Activated CD4-positive, alpha-beta T cell treated with anti-CD3 and anti-CD28 coated beads, Interleukin-2, amount 50 U/mL, for 16 hours (primary cell): ENCODE measurements around the gene ZBTB20.

Source experiments
- DNase-seq: peaks from one replicate; pipeline ENCODE4 v3.0.0-alpha.2; 2020

Gene ZBTB20

DNA sequence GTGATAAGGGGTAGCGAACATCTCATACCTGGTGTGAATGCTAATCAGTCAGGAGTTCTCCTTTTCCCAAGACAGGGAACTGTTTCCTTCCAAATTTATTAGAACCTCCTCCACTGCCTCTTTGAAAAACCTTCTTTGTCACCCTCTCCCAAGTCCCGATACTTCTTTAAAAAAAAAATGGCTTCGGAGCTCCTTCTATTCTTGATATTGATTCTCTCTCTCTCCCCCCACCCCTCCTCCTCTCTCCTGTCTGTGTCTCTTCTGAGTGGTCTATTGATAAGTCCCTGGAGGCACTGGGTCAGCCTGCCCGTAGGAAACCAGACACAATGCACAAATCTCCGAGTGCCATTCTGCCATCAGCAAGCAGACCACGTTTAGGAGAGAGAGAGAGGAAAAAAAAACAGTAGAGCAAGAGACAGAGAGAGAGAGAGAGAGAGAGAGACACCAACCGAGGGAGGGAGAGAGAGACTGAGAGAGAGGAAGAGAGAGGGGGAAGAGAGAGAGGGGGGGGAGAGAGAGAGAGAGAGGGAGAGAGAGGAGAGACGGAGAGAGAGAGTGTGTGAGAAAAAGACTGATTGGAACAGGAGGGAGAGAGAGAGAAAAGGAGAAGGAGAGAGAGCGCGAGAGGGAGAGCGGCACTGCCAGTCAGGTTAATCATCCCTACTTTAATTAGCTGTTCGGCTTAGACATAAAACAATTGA, 692.4 kb downstream of the ZBTB20 start:
- DNase-seq, result no peak

DNA sequence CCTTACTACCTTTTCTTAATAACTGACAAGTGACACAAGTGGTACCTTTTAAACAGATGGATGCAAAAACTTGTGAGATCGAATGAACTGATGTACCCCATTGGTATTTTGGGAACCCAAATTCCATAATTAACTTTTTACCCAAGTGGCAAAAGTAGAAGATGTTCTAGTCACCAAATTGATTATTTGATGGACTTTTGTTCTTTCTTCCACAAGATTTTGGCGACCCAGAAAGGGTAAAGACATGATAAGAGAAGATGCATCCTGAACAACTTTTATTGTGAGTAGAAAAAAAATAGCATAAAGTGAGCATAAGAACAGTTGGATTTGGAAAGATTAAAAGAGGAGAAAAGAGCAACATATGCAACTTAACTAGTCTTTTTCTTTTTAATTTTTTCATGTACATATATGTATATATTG, 693.7 kb downstream of the ZBTB20 start:
- DNase-seq, result no peak

DNA sequence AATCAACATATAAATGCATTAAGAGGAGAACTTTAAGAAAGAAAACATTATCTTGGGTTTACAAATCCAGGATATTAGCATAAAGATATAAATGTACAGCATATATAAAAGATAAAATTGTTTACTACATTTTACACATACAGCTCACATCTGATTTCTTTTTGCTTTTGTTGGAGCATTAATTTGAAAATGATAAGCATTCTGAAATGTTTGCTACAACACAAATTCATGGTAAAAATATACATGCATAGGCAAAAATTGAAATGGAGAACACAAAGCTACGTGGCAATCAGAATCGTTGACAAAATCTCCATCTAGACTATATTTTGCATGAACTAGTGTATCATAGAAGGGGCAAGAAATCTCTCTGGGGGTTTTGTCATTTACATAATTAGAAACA, 694.2 kb downstream of the ZBTB20 start:
- no peak for DNase-seq

DNA sequence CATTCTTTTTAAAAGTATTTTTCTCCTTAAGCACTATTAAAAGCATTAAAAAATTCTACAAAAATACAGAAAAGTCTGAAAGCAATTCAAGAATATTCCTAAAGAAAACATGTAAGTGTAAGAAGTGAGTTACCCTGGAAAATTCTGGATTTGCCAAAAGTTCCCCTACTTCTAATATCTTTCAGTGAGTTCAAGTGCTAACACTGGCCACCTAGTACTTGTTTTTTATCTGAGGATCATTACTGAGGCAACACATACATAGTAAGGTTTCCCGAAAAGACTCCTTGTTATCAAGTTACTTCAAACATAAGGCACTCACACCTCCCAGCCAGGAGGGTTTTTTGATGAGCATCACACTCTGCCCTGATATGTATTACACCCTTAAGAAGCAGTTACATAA, 694.8 kb downstream of the ZBTB20 start:
- no peak for DNase-seq

DNA sequence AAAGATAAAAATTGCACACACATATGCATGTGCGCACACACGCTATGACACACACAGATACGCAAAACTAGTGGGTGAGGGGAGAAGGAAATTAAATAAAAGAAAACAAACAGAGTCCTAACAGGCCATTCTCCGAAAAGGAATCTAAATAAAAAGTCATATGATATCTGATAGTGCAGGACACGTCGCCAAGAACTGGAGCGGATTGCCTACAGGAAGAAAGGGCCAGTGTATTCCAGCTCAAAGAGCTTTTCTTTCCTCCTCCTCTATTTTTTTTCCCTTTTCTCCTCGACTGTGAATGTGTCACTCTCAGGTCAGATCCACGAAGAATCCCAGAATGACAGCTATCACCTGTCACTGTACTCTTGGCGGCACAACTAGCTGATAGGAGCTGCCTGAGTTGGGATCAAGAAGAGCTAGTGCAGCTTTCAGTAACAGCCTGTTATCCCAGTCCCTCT, 695.5 kb downstream of the ZBTB20 start:
- DNase-seq, result no peak

DNA sequence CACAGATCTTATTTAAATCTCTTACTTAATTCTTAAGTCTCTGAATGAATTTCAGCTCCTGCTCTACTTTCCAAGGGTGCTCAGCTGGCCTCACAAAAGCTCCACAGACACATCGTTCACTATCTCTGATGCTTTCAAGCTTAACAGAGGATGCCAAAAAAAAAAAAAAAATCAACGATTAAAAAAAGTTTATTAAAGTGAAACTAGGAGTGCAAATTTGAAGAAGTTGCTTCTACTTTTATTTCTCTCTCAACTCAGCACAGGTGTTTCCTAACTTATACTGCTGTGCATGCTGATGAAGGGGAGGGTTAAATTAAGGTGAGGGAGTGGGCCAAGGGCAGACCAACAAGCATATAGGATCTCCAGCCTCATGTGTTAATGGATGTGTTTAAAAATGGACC, 696.0 kb downstream of the ZBTB20 start:
- no peak for DNase-seq

DNA sequence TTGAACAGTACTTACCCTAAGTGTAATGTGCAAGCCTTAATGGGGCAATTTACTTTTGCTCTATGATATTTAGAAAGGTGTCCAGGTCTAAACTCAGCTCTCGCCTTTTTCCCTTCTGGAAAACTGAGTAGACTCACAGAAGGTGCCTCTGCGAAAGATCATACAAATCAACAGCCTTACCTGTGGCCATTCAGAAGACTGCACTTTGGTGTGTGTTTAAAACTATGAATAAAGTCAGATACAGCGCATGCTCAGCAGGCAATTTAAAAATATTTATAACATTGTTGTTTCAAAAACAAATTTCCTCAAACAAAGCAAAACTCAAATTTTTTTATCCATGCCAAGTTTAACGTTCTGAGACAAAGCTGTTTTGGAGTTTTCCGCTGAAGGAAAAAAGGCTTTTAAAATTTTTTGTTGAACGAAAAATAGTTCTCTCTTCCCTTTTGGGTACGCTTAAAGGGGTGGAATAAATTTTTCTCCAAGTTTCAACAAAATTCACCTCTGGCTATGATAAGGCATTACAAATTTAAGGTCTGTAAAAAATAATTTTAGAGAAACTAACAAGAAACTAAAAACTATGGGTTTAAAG, 697.0 kb downstream of the ZBTB20 start:
- DNase-seq, result no peak

DNA sequence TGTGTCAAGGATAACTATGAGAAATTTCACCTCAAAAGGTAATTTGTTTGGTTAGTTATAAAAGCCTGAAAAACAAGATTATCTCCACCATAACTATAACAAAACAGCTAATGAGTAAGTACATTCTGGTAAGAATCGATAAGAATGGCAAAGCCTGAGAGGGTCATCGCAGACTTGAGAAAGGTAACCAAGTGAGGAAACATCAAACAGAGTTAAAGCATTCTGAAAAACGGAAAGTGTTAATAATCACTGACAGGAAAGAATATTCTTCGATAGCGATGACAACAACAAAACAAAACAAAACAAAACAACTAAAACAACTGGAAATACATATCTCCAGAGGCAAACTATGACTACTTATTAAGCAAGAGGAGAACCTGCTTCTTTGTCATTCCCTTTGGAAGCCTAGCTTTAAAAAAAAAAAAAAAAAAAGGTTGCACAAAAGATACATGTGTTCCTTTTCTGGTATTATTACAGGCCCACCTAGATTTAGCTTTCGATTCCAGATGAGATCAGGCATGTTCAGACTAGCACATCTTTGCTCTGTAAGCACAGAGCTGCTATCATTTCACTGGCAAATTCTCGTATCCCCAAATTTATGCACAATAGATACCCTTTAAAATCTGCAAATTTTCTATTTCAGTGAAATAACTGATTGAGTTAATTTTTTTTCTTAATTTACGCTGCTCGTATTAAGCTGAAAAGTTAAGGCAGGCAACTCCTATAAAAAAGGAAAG, 697.6 kb downstream of the ZBTB20 start:
- DNase-seq, result no peak

DNA sequence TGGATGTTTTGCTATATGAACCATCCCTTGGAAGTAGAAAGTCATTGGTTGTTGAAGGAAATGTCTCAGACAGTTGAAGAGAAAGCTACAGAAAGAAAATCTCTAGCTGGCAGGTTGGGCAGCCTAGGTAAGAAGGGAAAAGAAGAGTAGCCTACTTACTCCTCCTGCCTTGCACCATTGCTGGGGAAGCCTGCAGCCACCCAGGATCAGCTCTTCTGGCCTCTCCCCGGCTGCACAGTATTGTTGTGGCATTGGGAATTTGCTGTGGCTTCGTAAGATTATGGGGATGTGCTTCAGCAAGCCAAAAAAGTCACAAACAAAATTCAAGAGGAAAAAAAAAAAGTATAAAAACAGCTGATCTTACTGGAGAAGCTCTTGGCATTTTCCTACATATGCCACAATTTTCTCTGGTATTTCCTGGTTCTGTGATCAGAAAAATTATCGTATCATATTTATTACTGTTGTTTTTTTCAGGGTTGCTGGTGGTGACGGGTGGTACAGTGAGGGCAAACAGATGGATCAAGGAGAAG, 699.1 kb downstream of the ZBTB20 start:
- DNase-seq, result no peak

DNA sequence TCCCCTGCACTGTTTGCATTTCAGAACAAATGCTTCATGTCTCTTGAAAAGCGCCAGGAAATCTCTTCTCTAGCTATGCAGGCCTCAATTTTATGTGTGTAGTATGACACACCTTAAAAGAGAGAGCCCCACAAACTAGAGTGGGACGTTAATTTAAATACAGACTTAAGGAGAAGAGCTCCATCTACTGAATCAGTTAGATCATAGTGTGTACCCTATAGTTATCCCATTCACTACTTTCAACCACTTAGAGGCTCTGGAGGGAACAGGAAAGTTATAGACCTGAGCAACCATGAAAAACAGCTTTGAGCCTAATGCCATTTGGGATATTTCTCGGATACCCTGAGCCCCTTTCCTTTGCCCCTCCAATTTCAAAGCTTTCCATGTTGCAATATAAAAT, 699.5 kb downstream of the ZBTB20 start:
- no peak for DNase-seq

DNA sequence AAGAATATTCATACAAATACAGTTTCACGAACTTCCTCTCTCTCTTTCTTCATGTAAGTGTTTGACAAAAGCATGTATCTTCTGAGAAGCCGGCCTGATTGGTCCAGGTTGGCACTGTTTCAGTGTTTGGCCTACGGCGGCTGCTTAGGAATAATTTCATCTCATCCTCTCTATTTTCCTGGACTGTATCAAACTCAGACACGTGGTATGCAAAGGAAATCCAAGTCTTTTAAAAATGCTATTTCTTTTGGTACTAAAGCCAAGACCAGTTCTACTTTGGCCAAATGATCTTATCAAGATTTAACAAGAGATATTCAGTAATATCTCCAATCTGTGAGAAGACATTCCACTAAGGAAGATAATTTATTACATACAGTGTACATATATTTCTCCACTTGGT, 700.5 kb downstream of the ZBTB20 start:
- DNase-seq, result no peak

DNA sequence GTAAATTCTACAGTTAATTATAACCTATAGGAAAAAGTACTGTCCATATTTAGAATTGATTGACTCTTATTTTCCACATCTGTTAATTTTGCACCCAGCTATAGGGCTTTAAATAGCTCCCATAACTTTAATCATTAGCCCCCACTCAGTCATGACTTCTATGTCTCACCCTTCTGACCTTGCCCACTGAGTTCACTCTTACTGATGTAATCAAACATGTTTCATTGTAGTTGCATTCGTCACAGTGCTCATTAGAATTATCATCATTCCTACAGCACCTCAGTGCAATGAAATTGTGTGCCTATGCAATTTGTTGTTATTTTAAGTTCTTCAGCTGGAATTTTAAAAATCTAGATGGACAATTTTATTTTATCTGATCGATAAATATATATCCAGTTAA, 701.9 kb downstream of the ZBTB20 start:
- no peak for DNase-seq

DNA sequence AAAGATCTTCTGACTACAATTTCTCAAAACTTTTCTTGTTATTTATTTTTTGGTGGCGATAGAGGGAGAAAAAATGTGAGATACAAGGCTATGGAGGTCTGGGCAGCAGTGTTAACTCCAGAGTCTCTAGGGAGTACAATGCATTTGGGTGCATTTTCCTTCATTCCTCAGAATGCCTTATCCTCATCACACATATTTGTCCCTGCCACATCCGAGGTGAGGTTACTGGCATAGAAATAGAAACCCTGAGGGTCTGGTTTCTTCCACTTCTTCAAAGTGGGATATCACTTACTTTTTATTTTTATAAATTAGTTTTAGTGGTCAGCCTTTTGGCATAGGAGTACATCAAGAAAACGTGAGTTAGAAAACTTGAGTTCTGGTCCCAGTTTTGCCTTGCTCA, 702.9 kb downstream of the ZBTB20 start:
- no peak for DNase-seq

DNA sequence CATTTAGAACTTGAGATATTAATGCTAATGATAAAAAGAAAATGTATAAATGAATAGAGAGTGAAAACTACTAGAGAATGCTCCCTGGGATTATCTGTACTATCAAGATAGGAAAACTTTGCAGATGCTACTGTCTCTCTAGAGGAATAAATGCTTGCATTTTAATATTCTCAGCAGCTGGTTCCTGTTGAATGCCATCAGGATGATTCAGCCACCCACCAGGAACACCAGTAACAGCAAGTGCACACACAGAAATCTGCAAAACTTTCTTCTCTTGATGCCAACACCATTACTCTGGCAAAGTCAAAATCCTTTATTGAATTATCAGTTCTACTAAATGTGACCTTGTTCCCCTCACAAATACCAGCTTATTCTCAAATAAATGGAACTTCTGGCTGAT, 704.8 kb downstream of the ZBTB20 start:
- DNase-seq, result no peak

DNA sequence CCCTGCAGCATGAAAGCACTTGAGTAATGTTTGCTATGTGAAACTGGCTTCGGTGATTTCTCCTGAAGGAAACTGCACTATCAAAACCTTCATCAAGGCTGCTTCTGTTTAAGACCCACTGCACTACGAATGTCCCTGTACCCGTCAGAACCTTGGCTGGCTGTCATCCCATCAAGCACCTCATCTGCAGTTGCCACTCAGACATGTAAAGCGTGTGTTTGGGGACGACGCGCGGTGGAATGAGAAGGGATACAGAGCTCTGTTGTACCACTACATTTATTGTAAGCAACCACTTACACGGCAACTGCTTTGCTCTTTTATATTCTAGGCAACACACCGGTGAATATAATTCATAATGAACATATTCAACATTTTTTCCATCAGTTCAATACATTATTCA, 705.7 kb downstream of the ZBTB20 start:
- no peak for DNase-seq

DNA sequence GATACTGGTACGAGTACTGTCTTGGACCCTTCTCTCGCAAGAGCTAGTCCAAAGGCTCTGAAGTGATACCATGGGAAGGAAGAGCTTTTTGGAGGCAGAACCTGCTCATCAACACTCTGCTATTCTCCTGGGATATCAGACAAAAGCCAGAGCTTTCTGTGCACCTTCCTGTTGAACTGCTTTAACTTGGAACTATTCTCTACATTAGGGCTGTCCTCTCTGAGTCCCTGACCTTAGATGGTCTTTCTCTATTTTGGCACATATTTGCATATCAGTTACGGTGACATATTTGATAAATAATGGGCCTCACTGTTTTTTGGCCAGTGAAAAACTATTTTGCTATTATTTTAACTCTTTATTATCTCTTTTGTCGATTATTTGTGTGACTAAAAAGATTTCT, 706.4 kb downstream of the ZBTB20 start:
- DNase-seq, result no peak

DNA sequence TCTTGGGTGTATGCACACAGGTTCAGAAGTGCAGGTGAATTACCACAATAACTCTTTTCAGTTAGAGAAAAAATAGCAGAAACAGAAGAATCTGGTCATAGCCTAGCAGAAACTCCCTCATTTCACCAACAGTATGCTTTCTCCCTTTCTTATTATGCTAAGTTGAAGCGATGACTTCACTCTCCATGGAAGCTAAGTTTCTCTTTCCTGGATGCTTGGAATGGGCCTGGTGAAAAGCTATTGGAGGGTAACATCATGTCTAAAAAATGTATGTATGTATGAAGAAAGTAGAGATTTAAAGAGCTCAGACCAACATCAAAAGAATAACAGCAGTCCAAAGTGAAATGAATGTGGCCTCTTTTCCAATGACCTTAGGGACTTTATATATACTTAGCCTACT, 707.8 kb downstream of the ZBTB20 start:
- no peak for DNase-seq

DNA sequence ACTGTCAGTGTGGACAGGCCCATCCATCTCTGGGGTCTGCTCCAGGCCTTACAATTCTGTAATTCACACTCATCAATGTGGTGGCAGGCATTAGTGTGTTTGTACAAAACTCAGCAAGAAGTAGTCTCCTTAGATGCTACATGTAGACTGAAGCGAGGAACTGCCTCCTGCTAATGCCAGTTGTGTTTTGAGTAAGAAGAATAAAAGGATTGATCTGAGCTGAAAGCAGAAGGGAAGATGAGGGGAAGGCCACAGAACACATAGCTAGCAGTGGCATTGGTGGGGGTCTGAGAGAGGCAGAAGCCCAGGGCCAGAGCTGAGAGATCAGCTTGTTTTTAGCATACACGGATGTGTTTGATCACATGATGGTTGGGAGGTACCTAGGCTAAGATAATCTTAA, 709.2 kb downstream of the ZBTB20 start:
- no peak for DNase-seq

DNA sequence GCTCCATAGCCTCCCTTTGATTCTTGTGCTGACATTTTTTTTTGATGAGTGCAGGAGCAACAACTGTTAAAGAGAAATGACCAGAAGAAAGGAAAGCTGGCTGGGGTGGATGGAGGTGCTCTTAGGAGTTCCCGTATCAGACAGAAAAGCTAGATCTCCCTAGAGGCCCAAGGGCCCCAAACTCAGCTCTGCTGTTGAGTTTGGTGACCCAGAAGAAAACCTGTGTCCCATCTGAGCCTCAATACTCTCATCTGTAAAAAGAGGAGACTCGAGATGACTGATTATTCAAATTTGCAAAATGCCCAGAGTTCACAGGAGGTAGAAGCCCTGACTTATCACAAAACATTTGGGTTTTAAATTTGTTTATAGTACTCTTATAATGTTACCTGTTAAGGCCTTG, 710.9 kb downstream of the ZBTB20 start:
- DNase-seq, result no peak

DNA sequence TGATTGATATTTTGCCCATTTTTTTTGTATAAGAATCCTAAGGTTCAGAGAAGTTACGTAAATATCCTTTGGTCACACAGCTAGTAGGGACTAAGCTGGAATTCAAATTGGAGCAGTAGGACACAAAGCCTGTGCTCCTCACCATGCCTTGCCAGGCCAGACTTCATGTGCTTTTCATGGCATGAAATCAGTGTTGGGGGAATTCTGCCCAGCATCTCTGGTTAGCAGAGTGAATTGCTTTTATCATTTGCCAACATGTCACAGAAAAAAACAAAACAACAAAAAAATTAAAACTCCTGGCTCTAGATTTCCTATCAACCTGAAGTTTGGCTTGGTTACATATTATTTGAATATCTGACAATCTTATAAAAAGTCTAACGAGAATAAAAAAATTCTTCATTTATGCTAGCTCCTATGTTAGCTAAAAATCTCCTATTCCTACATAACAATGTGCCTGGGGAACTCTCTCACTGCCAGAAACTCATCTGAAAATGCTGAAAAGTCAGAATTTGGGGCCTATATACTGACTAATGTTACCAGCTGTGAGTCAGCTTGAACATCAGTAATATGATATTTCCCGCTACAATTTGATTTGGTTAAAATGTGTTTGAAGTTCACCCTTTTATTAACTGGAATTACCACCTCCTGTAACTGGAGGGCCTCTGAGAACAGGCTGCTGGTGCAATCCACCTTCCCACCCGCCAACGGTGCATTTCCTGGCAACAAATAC, 711.5 kb downstream of the ZBTB20 start:
- DNase-seq, result no peak

DNA sequence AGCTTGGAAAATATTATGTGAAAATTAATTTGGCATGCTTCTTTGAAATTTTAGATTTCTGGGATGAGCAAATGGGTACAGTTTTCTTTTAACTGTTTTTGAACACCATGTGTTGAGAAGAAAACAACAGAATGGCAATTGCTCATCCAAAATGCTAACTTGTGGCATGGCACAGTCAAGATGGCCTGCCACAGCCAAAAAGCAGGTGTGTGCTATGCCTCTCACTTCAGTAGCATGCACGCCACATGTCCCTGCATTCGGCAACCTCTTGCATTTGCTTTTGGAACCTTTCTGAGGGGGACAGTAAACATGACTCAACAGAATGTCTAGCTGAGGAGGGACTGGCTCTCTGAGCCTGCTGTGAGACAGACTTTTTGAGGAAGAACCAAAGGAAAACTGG, 714.8 kb downstream of the ZBTB20 start:
- no peak for DNase-seq

DNA sequence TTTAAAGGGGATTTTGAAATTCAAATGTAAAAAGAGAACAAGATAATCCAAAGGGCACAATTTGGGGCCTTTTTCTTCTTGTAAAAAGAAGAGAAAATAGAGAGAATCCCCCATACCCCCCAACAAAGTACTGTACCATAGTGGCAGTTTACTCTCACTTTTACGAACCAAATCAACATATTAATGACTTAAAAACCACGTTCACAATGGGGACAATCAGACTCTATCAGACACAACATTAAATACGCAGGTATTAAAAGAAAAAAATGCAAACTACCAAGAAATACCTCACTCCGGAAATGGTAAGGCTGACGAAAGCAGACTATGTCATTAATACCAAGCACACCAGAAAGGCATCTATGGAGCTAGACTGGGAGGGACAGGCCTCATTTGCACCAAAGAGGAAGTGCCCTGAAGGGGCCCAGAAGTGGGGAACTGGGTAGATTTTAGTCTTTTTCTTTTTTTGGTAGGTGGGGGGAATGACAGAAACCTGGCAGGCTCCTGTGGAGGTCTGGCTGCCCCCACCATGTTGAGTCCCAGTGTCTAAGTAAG, 719.0 kb downstream of the ZBTB20 start:
- DNase-seq, result no peak
